Fibroblast of lung (primary cell): ENCODE measurements around the gene NCK2. TPM values are rescaled to one million over a fixed set of nuclear protein-coding genes. Genes with fewer than 3 reads are reported as not detected.

Source experiments
- DNase-seq, 2 donors: peaks; one replicate each; pipeline versions ENCODE4 v3.0.0 to v3.0.0-alpha.2; 2010; ENCODE audit warnings: low read depth in 2 of 2
- H2AFZ ChIP-seq: 2 replicates; pipeline ENCODE4 v1.5.1; 2012; ENCODE audit warnings: low read length, control low read depth, inconsistent platforms
- H3K27ac ChIP-seq: 2 replicates; pipeline ENCODE4 v1.5.1; 2011; ENCODE audit warnings: low read length, control low read depth; ENCODE audit not compliant: insufficient read depth
- H3K27me3 ChIP-seq: 2 replicates; pipeline ENCODE4 v1.5.1; 2011; ENCODE audit warnings: mild to moderate bottlenecking, low read length; ENCODE audit not compliant: control insufficient read depth, insufficient read depth
- H3K36me3 ChIP-seq: 2 replicates; pipeline ENCODE4 v1.5.1; 2011; ENCODE audit warnings: low read length; ENCODE audit not compliant: control insufficient read depth, insufficient read depth
- H3K4me1 ChIP-seq: 2 replicates; pipeline ENCODE4 v1.5.1; 2011; ENCODE audit warnings: low read length; ENCODE audit not compliant: control insufficient read depth, insufficient read depth; ENCODE audit errors: extremely low read depth
- H3K4me2 ChIP-seq: 2 replicates; pipeline ENCODE4 v1.5.1; 2011; ENCODE audit warnings: low read length, control low read depth; ENCODE audit not compliant: insufficient read depth; ENCODE audit errors: extremely low read depth
- H3K4me3 ChIP-seq, 4 experiments: fragments of 200-600 bp in 1 of 4; sonication (generic) in 1 of 4; replicated peaks in 1 of 4; 2 replicates each; pipeline ENCODE4 v1.5.1; 2011 to 2016; ENCODE audit warnings: low read length in 4 of 4, low read depth in 3 of 4, mild to moderate bottlenecking in 3 of 4, control low read depth in 2 of 4, inconsistent platforms in 1 of 4, mixed read lengths in 1 of 4; ENCODE audit not compliant: insufficient read depth in 1 of 4; ENCODE audit errors: control extremely low read depth in 1 of 4
- H3K79me2 ChIP-seq: 2 replicates; pipeline ENCODE4 v1.5.1; 2012; ENCODE audit warnings: mild to moderate bottlenecking, low read length, inconsistent platforms; ENCODE audit not compliant: control insufficient read depth, insufficient read depth
- H3K9ac ChIP-seq: 2 replicates; pipeline ENCODE4 v1.5.1; 2011; ENCODE audit warnings: mild to moderate bottlenecking, low read length, control low read depth; ENCODE audit not compliant: insufficient read depth
- H3K9me3 ChIP-seq: 2 replicates; pipeline ENCODE4 v1.5.1; 2012; ENCODE audit warnings: low read depth, low read length; ENCODE audit not compliant: control insufficient read depth, insufficient read depth
- H4K20me1 ChIP-seq: 2 replicates; pipeline ENCODE4 v1.5.1; 2011; ENCODE audit warnings: low read length; ENCODE audit not compliant: control insufficient read depth, insufficient read depth; ENCODE audit errors: extremely low read depth
- EZH2 ChIP-seq: IDR thresholded peaks from 2 replicates; pipeline ENCODE4 v1.5.1; 2012; ENCODE audit warnings: low read length, control low read depth, mild to moderate bottlenecking; ENCODE audit errors: missing control alignments
- polyA plus RNA-seq, 2 donors: library from polyadenylated mRNA; depleted of rRNA in 1 of 2; stranded (reverse) in 1 of 2; unstranded in 1 of 2; fragments of >200 nt; gene quantifications; 2 replicates each; pipeline ENCODE4 v1.2.1, GENCODE V29; 2011 to 2012; ENCODE audit warnings: missing spikeins in 1 of 2
- total RNA-seq: library from RNA; depleted of rRNA; stranded (reverse); fragments of >200 nt; gene quantifications from 2 replicates; pipeline ENCODE4 v1.2.1, GENCODE V29; 2014
- TF ChIP-seq, protein P1 (sequence below), 2 donors: IDR thresholded peaks in 1 of 2; conservative IDR thresholded peaks in 1 of 2; 1 replicate in 1 of 2; 2 replicates in 1 of 2; pipeline ENCODE4 v1.5.1; 2011 to 2012; ENCODE audit warnings: low read length in 2 of 2, control low read depth in 1 of 2, inconsistent platforms in 1 of 2, low read depth in 1 of 2, mild to moderate bottlenecking in 1 of 2

NCK2 gene
- total and polyA plus RNA-seq, 2 donors (not counting 1 experiment from before 2014, with no cell fraction given) = 25.4 to 51.3 TPM

DNA sequence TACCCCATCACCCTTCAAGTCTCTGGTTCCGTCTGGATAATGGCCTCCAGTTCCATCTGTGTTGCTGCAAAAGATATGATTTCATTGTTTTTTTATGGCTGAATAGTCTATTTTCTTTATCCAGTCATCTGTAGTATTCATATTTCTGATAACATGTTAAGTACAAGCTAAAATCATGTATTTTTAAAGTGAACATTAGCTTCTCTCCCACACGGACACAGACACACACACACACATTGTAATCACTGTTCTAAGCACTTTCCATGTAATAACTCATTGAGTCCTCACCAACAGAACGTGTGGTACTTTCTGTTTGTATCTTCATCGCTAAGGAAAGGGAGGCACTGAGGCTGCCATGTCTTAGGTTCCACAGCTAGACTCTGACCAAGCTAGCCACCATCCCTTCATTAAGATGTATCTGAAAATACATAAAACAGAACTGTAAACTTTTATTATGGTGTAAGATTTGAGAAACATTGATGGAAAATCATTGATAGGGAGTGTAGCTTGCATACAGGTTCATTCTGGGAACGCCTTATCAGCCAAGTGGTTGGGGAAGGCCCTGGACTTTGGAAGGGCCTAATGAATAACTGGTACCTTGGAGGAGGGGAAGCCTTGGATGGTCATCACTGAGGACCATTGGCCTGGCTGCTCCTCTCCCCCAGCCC, 8.1 kb downstream of the NCK2 start:
- no peak for DNase-seq
- H3K4me3 ChIP-seq = no peak overlapping the region
- no peak overlapping the region for H3K9ac ChIP-seq
- TF ChIP-seq, protein P1, sequence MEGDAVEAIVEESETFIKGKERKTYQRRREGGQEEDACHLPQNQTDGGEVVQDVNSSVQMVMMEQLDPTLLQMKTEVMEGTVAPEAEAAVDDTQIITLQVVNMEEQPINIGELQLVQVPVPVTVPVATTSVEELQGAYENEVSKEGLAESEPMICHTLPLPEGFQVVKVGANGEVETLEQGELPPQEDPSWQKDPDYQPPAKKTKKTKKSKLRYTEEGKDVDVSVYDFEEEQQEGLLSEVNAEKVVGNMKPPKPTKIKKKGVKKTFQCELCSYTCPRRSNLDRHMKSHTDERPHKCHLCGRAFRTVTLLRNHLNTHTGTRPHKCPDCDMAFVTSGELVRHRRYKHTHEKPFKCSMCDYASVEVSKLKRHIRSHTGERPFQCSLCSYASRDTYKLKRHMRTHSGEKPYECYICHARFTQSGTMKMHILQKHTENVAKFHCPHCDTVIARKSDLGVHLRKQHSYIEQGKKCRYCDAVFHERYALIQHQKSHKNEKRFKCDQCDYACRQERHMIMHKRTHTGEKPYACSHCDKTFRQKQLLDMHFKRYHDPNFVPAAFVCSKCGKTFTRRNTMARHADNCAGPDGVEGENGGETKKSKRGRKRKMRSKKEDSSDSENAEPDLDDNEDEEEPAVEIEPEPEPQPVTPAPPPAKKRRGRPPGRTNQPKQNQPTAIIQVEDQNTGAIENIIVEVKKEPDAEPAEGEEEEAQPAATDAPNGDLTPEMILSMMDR (conservative IDR thresholded peaks at IDR 0.05 in 1 of 2, IDR thresholded peaks at IDR 0.05 in 1 of 2; ENCODE audit: low read depth in 1 of 2, low read length in 2 of 2) = no peak
- TF ChIP-seq EZH2 = no peak
- no peak overlapping the region for H3K4me2 ChIP-seq
- H3K36me3 ChIP-seq = no peaks in the 10 kb centered on the region
- H3K4me1 ChIP-seq = peaks cover 10% of the 10 kb centered on the region
- no peaks in the 10 kb centered on the region for H3K9me3 ChIP-seq
- H2AFZ ChIP-seq = no peak overlapping the region
- no peaks in the 10 kb centered on the region for H3K27me3 ChIP-seq
- peaks cover 28% of the 10 kb centered on the region for H3K79me2 ChIP-seq
- no peaks in the 10 kb centered on the region for H4K20me1 ChIP-seq
- no peak overlapping the region for H3K27ac ChIP-seq

DNA sequence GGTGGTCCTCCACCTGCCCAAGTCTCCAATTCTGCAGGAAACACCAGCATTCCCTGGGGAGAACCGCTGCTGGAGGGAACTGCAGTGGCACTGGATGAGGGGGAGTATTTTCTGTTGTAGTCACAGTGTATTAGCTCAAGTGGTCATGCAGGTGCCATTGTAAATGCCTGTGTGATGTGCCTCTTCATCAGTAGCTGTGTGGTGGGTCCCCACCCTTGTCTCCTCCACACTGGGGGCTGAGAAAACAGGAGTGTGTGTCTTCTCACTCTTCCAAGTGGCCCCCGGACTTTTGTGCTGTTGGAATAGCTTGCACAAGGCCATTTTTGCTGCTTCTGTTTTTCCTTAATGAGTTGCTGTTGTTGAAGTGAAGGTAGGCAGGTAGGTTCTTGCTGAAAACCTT, 8.7 kb downstream of the NCK2 start:
- H3K4me1 ChIP-seq = peaks cover 7% of the 10 kb centered on the region
- H3K4me3 ChIP-seq = no peak overlapping the region
- no peaks in the 10 kb centered on the region for H4K20me1 ChIP-seq
- H3K9ac ChIP-seq = no peak overlapping the region
- H3K27ac ChIP-seq = no peak overlapping the region
- H3K27me3 ChIP-seq = no peaks in the 10 kb centered on the region
- TF ChIP-seq, protein P1 (conservative IDR thresholded peaks at IDR 0.05 in 1 of 2, IDR thresholded peaks at IDR 0.05 in 1 of 2; ENCODE audit: low read depth in 1 of 2, low read length in 2 of 2) = no peak
- no peak for TF ChIP-seq EZH2
- H3K4me2 ChIP-seq = no peak overlapping the region
- no peak overlapping the region for H2AFZ ChIP-seq
- H3K79me2 ChIP-seq = peaks cover 23% of the 10 kb centered on the region
- no peak for DNase-seq
- no peaks in the 10 kb centered on the region for H3K9me3 ChIP-seq
- no peaks in the 10 kb centered on the region for H3K36me3 ChIP-seq

DNA sequence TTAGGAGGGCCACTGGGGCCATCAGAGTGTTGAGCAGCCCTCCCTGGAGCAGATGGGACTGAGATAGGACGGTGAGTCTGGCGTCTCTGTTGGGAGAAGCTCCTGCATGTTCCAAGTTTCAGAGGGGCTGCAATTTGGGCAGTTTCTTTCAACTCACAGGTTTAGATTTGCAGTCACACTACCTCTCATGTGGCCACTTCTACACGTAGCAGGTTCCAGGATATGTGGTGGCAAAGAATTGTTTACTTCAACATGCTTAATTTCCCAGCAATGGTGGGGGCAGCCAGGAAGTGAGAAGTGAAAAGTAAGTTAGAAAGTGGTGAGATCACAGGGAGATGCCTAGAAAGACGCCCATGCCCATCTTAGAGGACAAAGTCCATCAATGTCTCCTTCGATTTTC, 9.3 kb downstream of the NCK2 start:
- Histone ChIP-seq H3K36me3 (no peaks in the 10 kb centered on the region), H4K20me1 (no peaks in the 10 kb centered on the region), H3K9ac (no peak overlapping the region), H3K4me1 (peaks cover 4% of the 10 kb centered on the region), H3K4me3 (no peak overlapping the region), H3K27ac (no peak overlapping the region), H3K4me2 (no peak overlapping the region), H3K27me3 (no peaks in the 10 kb centered on the region), H2AFZ (no peak overlapping the region), H3K79me2 (peaks cover 23% of the 10 kb centered on the region), H3K9me3 (no peaks in the 10 kb centered on the region)
- no peak for DNase-seq
- no peak for TF ChIP-seq EZH2
- TF ChIP-seq, protein P1 (conservative IDR thresholded peaks at IDR 0.05 in 1 of 2, IDR thresholded peaks at IDR 0.05 in 1 of 2; ENCODE audit: low read depth in 1 of 2, low read length in 2 of 2) = no peak
